ENCODE results near the gene FKBP5. TPM values are rescaled to one million over a fixed set of nuclear protein-coding genes. Genes with fewer than 3 reads are reported as not detected.

FKBP5 gene
- total RNA-seq, 1 donor from 2014 or later: 4.6 TPM

GRCh38 chr6:35651244-35651643, 37.5 kb downstream of the FKBP5 start:
- Histone ChIP-seq H3K9ac (ENCODE audit: low read length) (no peak overlapping the region), H3K27ac (ENCODE audit: low read depth, low read length) (no peak overlapping the region), H2AFZ (ENCODE audit: low read depth, low read length) (no peak overlapping the region), H3K27me3 (ENCODE audit: insufficient read depth, low read length) (no peaks in the 10 kb centered on the region), H3K4me1 (ENCODE audit: insufficient read depth, low read length) (no peaks in the 10 kb centered on the region), H3K79me2 (ENCODE audit: insufficient read depth, low read length) (no peaks in the 10 kb centered on the region), H3K36me3 (ENCODE audit: insufficient read depth, low read length) (no peaks in the 10 kb centered on the region), H3K9me3 (ENCODE audit: insufficient read depth, low read depth, low read length) (no peaks in the 10 kb centered on the region), H3K4me3 (ENCODE audit: insufficient read depth, low read depth, low read length) (no peak overlapping the region), H4K20me1 (ENCODE audit: insufficient read depth, low read length) (no peaks in the 10 kb centered on the region), H3K4me2 (ENCODE audit: low read length) (no peak overlapping the region)
- H3K36me3 Mint-ChIP-seq (ENCODE audit: low read depth, unreplicated experiment): no peaks in the 10 kb centered on the region
- H3K9me3 Mint-ChIP-seq (ENCODE audit: unreplicated experiment): no peaks in the 10 kb centered on the region
- no peaks in the 10 kb centered on the region for H3K4me1 Mint-ChIP-seq (ENCODE audit: low read depth, unreplicated experiment)
- TF ChIP-seq CTCF (IDR thresholded peaks at IDR 0.05; ENCODE audit: insufficient read depth, low read depth, low read length) (no peak), EZH2 (IDR thresholded peaks at IDR 0.05; ENCODE audit: insufficient read depth, low read length) (no peak)
- no peak overlapping the region for H3K4me3 Mint-ChIP-seq (ENCODE audit: unreplicated experiment)
- no peak for FAIRE-seq
- no peaks in the 10 kb centered on the region for H3K27me3 Mint-ChIP-seq (ENCODE audit: low read depth, unreplicated experiment)
- no peak overlapping the region for H3K27ac Mint-ChIP-seq (ENCODE audit: unreplicated experiment)
- no peak for DNase-seq (ENCODE audit: low read depth)

- no peak overlapping the region for H3K4me3 Mint-ChIP-seq (ENCODE audit: unreplicated experiment)
- Histone ChIP-seq H3K4me1 (ENCODE audit: insufficient read depth, low read length) (no peaks in the 10 kb centered on the region), H2AFZ (ENCODE audit: low read depth, low read length) (no peak overlapping the region), H3K79me2 (ENCODE audit: insufficient read depth, low read length) (no peaks in the 10 kb centered on the region), H4K20me1 (ENCODE audit: insufficient read depth, low read length) (no peaks in the 10 kb centered on the region), H3K27ac (ENCODE audit: low read depth, low read length) (no peak overlapping the region), H3K9me3 (ENCODE audit: insufficient read depth, low read depth, low read length) (no peaks in the 10 kb centered on the region), H3K36me3 (ENCODE audit: insufficient read depth, low read length) (no peaks in the 10 kb centered on the region), H3K9ac (ENCODE audit: low read length) (no peak overlapping the region), H3K4me2 (ENCODE audit: low read length) (no peak overlapping the region), H3K4me3 (ENCODE audit: insufficient read depth, low read depth, low read length) (no peak overlapping the region), H3K27me3 (ENCODE audit: insufficient read depth, low read length) (no peaks in the 10 kb centered on the region)
- no peaks in the 10 kb centered on the region for H3K36me3 Mint-ChIP-seq (ENCODE audit: low read depth, unreplicated experiment)
- H3K9me3 Mint-ChIP-seq (ENCODE audit: unreplicated experiment): no peaks in the 10 kb centered on the region
- DNase-seq (ENCODE audit: low read depth) (no peak), FAIRE-seq (no peak)
- TF ChIP-seq CTCF (IDR thresholded peaks at IDR 0.05; ENCODE audit: insufficient read depth, low read depth, low read length): no peak
- no peak for TF ChIP-seq EZH2 (IDR thresholded peaks at IDR 0.05; ENCODE audit: insufficient read depth, low read length)
- H3K4me1 Mint-ChIP-seq (ENCODE audit: low read depth, unreplicated experiment): no peaks in the 10 kb centered on the region
- H3K27me3 Mint-ChIP-seq (ENCODE audit: low read depth, unreplicated experiment): no peaks in the 10 kb centered on the region
- H3K27ac Mint-ChIP-seq (ENCODE audit: unreplicated experiment): no peak overlapping the region
Observed at GRCh38 chr6:35650015-35650414, 38.7 kb downstream of the FKBP5 start.

GRCh38 chr6:35648203-35648602, 40.5 kb downstream of the FKBP5 start:
- Histone ChIP-seq H2AFZ (ENCODE audit: low read depth, low read length) (no peak overlapping the region), H3K9me3 (ENCODE audit: insufficient read depth, low read depth, low read length) (no peaks in the 10 kb centered on the region), H3K36me3 (ENCODE audit: insufficient read depth, low read length) (no peaks in the 10 kb centered on the region), H3K27me3 (ENCODE audit: insufficient read depth, low read length) (no peaks in the 10 kb centered on the region), H3K4me3 (ENCODE audit: insufficient read depth, low read depth, low read length) (no peak overlapping the region), H3K9ac (ENCODE audit: low read length) (no peak overlapping the region), H3K4me2 (ENCODE audit: low read length) (no peak overlapping the region), H4K20me1 (ENCODE audit: insufficient read depth, low read length) (no peaks in the 10 kb centered on the region), H3K4me1 (ENCODE audit: insufficient read depth, low read length) (no peaks in the 10 kb centered on the region), H3K79me2 (ENCODE audit: insufficient read depth, low read length) (no peaks in the 10 kb centered on the region), H3K27ac (ENCODE audit: low read depth, low read length) (no peak overlapping the region)
- no peaks in the 10 kb centered on the region for H3K36me3 Mint-ChIP-seq (ENCODE audit: low read depth, unreplicated experiment)
- DNase-seq (ENCODE audit: low read depth) (no peak), FAIRE-seq (no peak)
- no peak overlapping the region for H3K27ac Mint-ChIP-seq (ENCODE audit: unreplicated experiment)
- H3K27me3 Mint-ChIP-seq (ENCODE audit: low read depth, unreplicated experiment): no peaks in the 10 kb centered on the region
- H3K4me1 Mint-ChIP-seq (ENCODE audit: low read depth, unreplicated experiment): no peaks in the 10 kb centered on the region
- no peak overlapping the region for H3K4me3 Mint-ChIP-seq (ENCODE audit: unreplicated experiment)
- TF ChIP-seq CTCF (IDR thresholded peaks at IDR 0.05; ENCODE audit: insufficient read depth, low read depth, low read length) (no peak), EZH2 (IDR thresholded peaks at IDR 0.05; ENCODE audit: insufficient read depth, low read length) (no peak)
- no peaks in the 10 kb centered on the region for H3K9me3 Mint-ChIP-seq (ENCODE audit: unreplicated experiment)

Measured in astrocyte (in vitro differentiated cells and primary cell).